GM13977 (cell line): ENCODE results near the gene DNPEP.
A peak's percentile ranks its signal among the peaks of the same experiment; 100 is the strongest.

Source experiments
- DNase-seq: peaks from one replicate; pipeline ENCODE4 v3.0.0; 2012; ENCODE audit warnings: low spot score
- in situ Hi-C: fragments of 300-500 bp; cut with MboI; formaldehyde crosslinking; loops from one replicate; pipeline ENCODE4 v1.12.0; 2022; ENCODE audit warnings: low sequenced_read_pairs, low pct_unique_long_range_greater_than_20kb, mixed read lengths, inconsistent platforms; ENCODE audit not compliant: unreplicated experiment
- TF ChIP-seq, protein P1 (sequence below): IDR thresholded peaks from 2 replicates; pipeline ENCODE4 v1.5.1; 2012; ENCODE audit warnings: mild to moderate bottlenecking, control low read depth; ENCODE audit not compliant: insufficient read depth; ENCODE audit errors: extremely low read depth, missing control alignments

DNPEP gene

DNA sequence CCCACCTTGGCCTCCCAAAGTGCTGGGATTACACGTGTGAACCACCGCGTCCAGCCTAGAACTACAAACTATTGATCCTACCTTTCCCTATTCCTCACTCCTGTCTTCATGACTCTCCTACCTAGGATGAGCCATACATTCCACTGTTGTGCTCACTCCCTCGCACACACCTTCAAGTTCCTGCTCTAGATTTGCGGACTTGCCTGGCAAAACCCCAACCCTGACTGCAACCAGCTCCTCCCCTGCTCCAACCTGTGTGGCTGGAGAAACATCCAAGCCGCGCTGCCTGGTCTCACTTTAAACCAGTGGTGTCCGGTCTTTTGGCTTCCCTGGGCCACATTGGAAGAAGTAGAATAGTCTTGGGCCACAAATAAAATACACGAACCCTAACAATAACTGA lies 5.0 kb upstream of the DNPEP start:
- DNase-seq: no peak
- TF ChIP-seq, protein P1, sequence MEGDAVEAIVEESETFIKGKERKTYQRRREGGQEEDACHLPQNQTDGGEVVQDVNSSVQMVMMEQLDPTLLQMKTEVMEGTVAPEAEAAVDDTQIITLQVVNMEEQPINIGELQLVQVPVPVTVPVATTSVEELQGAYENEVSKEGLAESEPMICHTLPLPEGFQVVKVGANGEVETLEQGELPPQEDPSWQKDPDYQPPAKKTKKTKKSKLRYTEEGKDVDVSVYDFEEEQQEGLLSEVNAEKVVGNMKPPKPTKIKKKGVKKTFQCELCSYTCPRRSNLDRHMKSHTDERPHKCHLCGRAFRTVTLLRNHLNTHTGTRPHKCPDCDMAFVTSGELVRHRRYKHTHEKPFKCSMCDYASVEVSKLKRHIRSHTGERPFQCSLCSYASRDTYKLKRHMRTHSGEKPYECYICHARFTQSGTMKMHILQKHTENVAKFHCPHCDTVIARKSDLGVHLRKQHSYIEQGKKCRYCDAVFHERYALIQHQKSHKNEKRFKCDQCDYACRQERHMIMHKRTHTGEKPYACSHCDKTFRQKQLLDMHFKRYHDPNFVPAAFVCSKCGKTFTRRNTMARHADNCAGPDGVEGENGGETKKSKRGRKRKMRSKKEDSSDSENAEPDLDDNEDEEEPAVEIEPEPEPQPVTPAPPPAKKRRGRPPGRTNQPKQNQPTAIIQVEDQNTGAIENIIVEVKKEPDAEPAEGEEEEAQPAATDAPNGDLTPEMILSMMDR: no peak
- in situ Hi-C loops: no loop called here

DNA sequence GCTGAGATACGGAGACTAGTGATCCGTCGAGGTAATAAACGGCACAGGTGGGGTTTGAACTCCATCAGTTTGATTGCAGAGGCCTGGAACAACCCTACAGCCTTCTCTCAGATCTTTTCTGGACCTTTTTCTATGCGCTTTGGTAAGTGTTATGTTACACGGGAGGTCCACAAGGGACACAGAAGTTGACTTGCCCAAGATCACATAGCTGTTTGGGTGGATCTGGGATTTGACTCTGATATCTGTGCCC lies 1.1 kb upstream of the DNPEP start:
- no peak for DNase-seq
- TF ChIP-seq, protein P1: no peak
- in situ Hi-C loops: no loop called here

DNA sequence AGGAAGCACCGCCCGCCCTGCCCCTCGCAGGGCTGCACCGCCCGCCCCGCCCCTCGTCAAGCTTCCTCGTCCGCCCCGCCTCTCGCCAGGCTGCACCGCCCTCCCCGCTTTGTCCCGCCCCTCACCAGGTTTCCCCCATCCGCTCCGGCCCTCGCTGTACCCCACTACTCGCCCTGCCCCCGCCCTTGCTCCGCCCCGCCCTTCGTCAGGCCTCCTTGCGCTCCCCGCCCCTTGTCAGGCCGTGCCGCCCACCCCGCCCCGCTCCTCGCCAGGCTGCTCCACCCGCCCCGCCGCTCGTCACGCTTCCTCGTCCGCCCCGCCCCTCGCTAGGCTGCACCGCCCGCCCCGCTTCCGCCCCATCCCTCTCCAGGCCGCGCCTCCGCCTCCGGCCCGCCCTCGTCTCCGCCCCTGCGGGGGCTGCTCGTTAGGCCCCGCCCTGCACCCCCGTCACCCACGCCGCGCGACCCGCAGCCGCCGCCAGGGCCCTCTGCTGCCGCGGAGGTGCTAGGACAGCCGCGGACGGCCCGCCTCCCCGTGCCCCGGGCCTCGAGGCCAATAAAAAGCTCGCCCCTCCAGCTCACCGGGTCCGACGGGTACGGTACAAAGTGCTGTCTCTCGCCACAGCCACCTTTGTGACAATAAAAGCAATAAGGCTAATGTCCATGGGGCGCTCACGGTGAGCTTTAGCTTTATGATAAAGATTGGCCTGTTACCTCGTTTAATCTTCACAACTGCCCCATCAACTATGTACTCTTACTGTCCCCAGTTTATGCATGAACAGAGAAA lies 602 bp upstream of the DNPEP start:
- in situ Hi-C loops: no loop called here
- TF ChIP-seq, protein P1: peak; percentile 78
- DNase-seq: peak; percentile 99

DNA sequence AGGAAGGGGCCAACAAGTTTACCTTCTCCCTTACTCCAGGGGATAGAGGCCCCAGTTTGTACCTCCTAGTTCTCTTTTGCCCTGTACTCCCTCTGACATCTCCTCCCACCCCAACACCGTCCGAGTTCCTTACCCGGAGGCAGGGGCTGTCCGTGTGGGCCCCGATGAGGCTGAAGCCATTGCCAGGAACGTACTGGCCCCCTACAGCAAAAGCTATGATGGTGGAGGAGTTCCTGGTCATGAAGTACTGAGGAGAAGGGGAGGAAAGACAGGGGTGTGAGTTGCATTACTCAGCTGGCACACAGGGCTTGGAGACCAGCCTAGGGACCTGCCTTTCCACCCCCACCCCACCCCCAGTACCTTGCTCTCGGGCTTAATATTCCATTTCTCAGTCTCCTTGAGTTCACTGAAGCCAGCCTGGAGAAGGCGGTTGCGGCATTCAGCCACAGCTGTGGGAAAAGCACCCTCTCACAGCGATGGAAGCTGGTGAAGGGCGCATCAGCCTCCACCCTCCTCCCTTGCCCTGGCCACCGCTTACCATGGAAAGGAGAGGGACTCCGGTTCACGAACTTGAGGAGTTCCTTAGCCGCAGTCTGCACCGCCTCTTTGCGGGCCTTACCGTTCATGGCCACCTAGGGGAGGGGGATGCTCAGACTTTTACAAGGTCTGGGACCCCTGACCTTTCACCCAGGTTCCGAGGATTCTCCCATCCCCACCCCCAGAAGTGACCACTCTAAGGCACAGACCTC lies 1.0 kb downstream of the DNPEP start:
- in situ Hi-C loops: no loop called here
- no peak for DNase-seq
- TF ChIP-seq, protein P1: no peak

DNA sequence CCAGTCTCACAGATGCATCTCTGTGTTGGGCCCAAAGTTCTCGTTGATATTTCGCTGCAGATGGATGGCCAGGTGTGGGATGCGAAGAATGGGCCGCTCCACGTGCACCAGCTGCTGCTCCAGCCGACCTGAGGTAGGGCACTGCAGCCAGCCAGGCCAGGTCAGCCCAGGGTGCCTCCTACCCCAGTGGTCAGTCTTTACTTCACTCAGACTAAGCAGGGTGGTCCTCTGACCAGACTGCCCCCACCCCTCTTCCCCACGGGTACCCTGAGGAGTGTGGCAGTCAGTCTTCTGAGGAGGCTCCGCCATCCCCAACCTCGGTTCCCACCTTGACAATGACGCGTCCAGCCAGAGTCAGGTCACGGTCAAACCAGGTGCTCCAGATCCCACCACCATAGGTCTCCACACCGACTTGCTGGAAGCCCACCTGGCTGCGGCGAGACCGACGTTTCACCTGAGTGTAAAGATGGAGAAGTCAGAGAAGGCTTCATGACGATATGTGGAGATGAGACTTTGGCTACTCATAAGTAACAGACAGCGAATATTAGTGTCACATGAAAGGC lies 1.7 kb downstream of the DNPEP start:
- in situ Hi-C loops: no loop called here
- DNase-seq: no peak
- TF ChIP-seq, protein P1: no peak

DNA sequence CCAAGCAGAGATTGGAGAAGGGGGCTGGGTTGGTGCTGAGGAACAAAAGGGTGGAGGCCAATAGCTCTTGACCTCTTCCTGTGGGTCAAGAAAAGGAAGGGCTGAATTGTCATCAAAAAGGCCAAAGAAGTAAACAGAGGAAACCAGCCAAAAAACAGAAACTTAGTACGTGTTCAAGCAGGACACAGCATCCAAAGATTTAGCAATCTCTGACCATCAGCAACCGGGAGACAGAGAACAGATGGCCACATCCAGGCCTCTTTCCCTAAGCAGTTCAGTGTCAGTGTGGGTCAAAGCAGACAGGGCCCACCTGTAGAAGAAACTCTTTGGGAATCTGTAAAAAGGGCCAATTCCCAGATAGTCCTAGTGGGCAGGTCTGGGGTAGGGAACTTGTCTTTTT lies 2.9 kb downstream of the DNPEP start:
- TF ChIP-seq, protein P1: no peak
- in situ Hi-C loops: no loop called here
- no peak for DNase-seq
